ENCODE results near the gene LCP2.
A peak's percentile ranks its signal among the peaks of the same experiment; 100 is the strongest.

DNA sequence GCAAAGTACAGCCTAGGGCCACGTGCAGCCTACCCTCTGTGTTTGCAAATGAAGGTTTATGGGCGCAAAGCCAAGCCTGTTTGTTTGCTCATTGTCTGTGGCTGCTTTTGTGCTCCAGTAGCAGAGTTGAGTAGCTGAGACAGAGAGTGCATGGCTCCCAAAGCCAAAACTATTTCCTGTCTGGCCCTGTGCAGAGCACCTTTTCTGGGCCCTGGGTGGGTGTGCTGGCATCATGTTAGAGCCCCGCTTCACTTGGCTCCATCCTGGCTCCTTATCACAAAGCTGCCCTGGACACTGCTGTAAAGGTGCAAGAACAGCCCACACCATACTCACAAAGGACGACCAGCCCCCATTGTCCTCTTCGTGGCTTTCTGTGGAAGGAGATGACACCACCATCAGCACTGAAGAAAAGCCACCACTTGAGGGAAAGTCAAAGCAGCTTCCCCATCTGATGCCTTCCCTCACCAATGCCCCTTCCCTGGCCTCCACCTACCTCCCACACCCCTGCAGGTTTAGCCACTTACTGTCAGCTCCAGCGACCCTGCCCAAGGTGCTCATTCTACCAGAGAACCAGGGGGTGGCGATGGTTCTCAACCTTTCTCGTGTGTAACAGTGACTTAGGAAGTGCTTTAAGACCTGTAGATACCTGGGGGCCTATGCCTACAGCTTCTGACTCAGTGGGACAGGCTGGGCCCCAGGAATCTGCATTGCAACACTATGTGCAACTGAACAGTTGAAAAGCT, 23.4 kb downstream of the LCP2 start:
- TF ChIP-seq, protein P1, sequence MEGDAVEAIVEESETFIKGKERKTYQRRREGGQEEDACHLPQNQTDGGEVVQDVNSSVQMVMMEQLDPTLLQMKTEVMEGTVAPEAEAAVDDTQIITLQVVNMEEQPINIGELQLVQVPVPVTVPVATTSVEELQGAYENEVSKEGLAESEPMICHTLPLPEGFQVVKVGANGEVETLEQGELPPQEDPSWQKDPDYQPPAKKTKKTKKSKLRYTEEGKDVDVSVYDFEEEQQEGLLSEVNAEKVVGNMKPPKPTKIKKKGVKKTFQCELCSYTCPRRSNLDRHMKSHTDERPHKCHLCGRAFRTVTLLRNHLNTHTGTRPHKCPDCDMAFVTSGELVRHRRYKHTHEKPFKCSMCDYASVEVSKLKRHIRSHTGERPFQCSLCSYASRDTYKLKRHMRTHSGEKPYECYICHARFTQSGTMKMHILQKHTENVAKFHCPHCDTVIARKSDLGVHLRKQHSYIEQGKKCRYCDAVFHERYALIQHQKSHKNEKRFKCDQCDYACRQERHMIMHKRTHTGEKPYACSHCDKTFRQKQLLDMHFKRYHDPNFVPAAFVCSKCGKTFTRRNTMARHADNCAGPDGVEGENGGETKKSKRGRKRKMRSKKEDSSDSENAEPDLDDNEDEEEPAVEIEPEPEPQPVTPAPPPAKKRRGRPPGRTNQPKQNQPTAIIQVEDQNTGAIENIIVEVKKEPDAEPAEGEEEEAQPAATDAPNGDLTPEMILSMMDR (IDR thresholded peaks at IDR 0.05; ENCODE audit: extremely low read depth in 1 of 2, insufficient read depth in 1 of 2, low read depth in 1 of 2, low read length in 2 of 2) = peak in 1 of 2 donors; percentile 39
- TF ChIP-seq POLR2A (IDR thresholded peaks at IDR 0.05; ENCODE audit: low read depth, low read length) = no peak
- TF ChIP-seq EZH2 (IDR thresholded peaks at IDR 0.05; ENCODE audit: borderline replicate concordance, low read depth, low read length, severe bottlenecking) = no peak
- no peak for TF ChIP-seq POLR2AphosphoS5 (IDR thresholded peaks at IDR 0.05; ENCODE audit: insufficient read depth, low read depth, low read length)
- TF ChIP-seq JUN (IDR thresholded peaks at IDR 0.05; ENCODE audit: borderline replicate concordance, insufficient read depth, insufficient read length, low read depth) = no peak
- TF ChIP-seq, protein P2, sequence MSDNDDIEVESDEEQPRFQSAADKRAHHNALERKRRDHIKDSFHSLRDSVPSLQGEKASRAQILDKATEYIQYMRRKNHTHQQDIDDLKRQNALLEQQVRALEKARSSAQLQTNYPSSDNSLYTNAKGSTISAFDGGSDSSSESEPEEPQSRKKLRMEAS (IDR thresholded peaks at IDR 0.05; ENCODE audit: insufficient read depth, insufficient read length) = no peak
- no peak for TF ChIP-seq MYC (IDR thresholded peaks at IDR 0.05; ENCODE audit: low read depth, low read length)
- TF ChIP-seq FOS (IDR thresholded peaks at IDR 0.05; ENCODE audit: borderline replicate concordance, insufficient read depth, low read length) = no peak

All from endothelial cell of umbilical vein (primary cell).